HFF-Myc (cell line): ENCODE measurements around the gene GREB1.

Experiments
- DNase-seq: peaks from one replicate; pipeline ENCODE4 v3.0.0-alpha.2; 2011; ENCODE audit warnings: low read depth; ENCODE audit errors: extremely low read depth
- H3K4me3 ChIP-seq: replicated peaks from 2 replicates; pipeline ENCODE4 v1.5.1; 2011; ENCODE audit warnings: low read depth, mild to moderate bottlenecking, control low read depth, low read length
- TF ChIP-seq, protein P1 (sequence below): IDR thresholded peaks from 2 replicates; pipeline ENCODE4 v1.5.1; 2012; ENCODE audit warnings: mild to moderate bottlenecking, low read depth, low read length, control low read depth; ENCODE audit errors: missing control alignments

The GREB1 gene

GRCh38 chr2:11687736-11688135 is 153.9 kb downstream of the GREB1 start:
- TF ChIP-seq, protein P1, sequence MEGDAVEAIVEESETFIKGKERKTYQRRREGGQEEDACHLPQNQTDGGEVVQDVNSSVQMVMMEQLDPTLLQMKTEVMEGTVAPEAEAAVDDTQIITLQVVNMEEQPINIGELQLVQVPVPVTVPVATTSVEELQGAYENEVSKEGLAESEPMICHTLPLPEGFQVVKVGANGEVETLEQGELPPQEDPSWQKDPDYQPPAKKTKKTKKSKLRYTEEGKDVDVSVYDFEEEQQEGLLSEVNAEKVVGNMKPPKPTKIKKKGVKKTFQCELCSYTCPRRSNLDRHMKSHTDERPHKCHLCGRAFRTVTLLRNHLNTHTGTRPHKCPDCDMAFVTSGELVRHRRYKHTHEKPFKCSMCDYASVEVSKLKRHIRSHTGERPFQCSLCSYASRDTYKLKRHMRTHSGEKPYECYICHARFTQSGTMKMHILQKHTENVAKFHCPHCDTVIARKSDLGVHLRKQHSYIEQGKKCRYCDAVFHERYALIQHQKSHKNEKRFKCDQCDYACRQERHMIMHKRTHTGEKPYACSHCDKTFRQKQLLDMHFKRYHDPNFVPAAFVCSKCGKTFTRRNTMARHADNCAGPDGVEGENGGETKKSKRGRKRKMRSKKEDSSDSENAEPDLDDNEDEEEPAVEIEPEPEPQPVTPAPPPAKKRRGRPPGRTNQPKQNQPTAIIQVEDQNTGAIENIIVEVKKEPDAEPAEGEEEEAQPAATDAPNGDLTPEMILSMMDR, result no peak
- no peak overlapping the region for H3K4me3 ChIP-seq
- no peak for DNase-seq

GRCh38 chr2:11688222-11689069 is 154.6 kb downstream of the GREB1 start:
- TF ChIP-seq, protein P1, result peak; percentile 90
- H3K4me3 ChIP-seq, result no peak overlapping the region; the same call in 1 of the 2 replicates
- peak; percentile 59 for DNase-seq

DNA sequence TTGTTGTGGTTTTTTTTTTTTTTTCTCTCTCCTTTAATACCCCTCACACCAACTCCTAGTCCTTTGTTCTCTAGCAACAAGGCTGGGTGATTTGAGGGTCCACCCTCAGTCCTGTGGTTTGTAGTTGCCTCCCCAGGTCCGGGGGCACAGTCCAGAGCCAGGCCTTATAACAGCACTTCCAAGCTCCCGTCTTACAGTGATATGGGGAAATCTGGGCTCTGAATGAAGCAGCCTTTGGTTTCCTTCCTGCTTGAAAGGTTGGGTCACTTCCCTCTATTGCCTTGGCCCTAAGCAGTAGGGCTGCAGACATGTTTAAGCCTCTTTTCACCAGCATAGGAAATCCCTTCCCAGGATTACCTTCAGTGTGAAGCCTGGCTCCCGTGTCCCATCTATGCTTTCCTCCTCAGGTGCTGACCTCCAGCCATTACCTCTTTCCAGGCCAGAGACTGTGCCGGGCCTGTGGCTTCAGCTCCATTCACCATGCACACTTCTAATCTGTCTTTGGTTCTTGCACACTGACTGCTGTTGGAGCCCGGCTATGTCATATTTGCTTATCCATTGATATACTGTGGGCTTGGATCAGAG is 157.3 kb downstream of the GREB1 start:
- no peak overlapping the region for H3K4me3 ChIP-seq
- TF ChIP-seq, protein P1, result no peak
- DNase-seq, result no peak
